Measurements from ENCODE around the gene SPRYD7.

The SPRYD7 gene

DNA sequence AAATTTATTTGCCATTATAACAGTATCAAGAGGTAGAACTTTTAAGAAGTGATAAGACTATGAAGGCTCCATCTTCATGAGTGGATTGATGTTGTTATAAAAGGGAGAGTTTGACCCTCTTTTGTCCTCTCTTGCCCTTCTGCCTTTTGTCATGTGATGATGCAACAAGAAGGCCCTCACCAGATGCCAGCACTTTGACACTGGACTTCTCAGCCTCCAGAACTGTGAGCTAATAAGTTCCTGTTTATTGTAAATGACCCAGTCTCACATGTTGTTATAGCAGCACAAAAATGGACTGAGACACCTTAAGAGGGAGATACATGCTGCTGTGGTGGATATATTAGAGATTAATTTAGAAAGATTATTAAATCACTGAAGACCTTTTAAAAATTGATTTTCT, 71.6 kb downstream of the SPRYD7 start:
- no peak overlapping the region for H3K4me3 ChIP-seq (ENCODE audit: low read depth, low read length)
- no peak for TF ChIP-seq CTCF (conservative IDR thresholded peaks at IDR 0.05; ENCODE audit: low read depth, low read length)
- DNase-seq (ENCODE audit: low read depth): no peak
